HepG2 (cell line): ENCODE data around the gene SIGMAR1. TPM values are rescaled to one million over a fixed set of nuclear protein-coding genes. Genes with fewer than 3 reads are reported as not detected.

Experiments
- ATAC-seq: fragments of 200-7000 bp; cut with Tn5 transposase; 3 replicates; pipeline ENCODE4 v1.9.1; 2020; ENCODE audit warnings: mild to moderate bottlenecking, moderate library complexity
- Bru-seq: library from RNA; stranded (reverse); fragments of 400-500 nt; gene quantifications from one replicate; lab custom pipeline; 2021; lab: Mats Ljungman, UMichigan
- BruChase-seq, 2 experiments: library from RNA; stranded (reverse); fragments of 400-500 nt; gene quantifications; one replicate each; lab custom pipeline; 2021; lab: Mats Ljungman, UMichigan
- BruUV-seq: library from RNA; stranded (reverse); fragments of 400-500 nt; replicated peaks from 2 replicates; lab custom pipeline; 2021; lab: Mats Ljungman, UMichigan
- CTCF ChIA-PET: fragments of 300-600 bp; formaldehyde crosslinking; extraction: SDS; loops from one replicate; lab custom pipeline; 2021; ENCODE audit warnings: low total read pairs, inconsistent platforms, low intra/inter-chr PET ratio; lab: Yijun Ruan, JAX
- POLR2A ChIA-PET: fragments of 350-600 bp; sonication (Branson Sonifier 250); formaldehyde crosslinking; loops from one replicate; lab custom pipeline; 2020; ENCODE audit warnings: antibody characterized with exemption, inconsistent platforms; lab: Yijun Ruan, JAX
- DNase-seq: peaks from one replicate; pipeline ENCODE4 v3.0.0-alpha.2; 2015; ENCODE audit warnings: low spot score
- FAIRE-seq: peaks from 3 replicates; lab custom pipeline; 2011; peaks lifted over from hg19 to GRCh38; lab: Jason Lieb, UNC
- H2AFZ ChIP-seq: one replicate; pipeline ENCODE4 v1.6.1; 2011; ENCODE audit warnings: low read length, inconsistent platforms
- H3K27ac ChIP-seq: fragments of 300-600 bp; 3 replicates; pipeline ENCODE4 v1.8.0; 2011; ENCODE audit warnings: mixed run types, mild to moderate bottlenecking, mixed read lengths, low read length, inconsistent platforms; ENCODE audit not compliant: insufficient read depth; ENCODE audit errors: extremely low read length
- H3K27me3 ChIP-seq, 2 experiments: fragments of 200-600 bp in 1 of 2; 2 replicates in 1 of 2; 3 replicates in 1 of 2; pipeline versions ENCODE4 v1.6.0 to v1.8.0; 2011; ENCODE audit warnings: low read length in 2 of 2, mild to moderate bottlenecking in 2 of 2, moderate library complexity in 2 of 2, inconsistent platforms in 1 of 2; ENCODE audit not compliant: insufficient read depth in 2 of 2, control insufficient read depth in 1 of 2
- H3K36me3 ChIP-seq, 2 experiments: fragments of 200-600 bp in 1 of 2; replicated peaks in 1 of 2; 2 replicates in 1 of 2; 3 replicates in 1 of 2; pipeline versions ENCODE4 v1.5.1 to v1.8.0; 2011; ENCODE audit warnings: low read length in 2 of 2, inconsistent platforms in 1 of 2; ENCODE audit not compliant: insufficient read depth in 2 of 2, control insufficient read depth in 1 of 2
- H3K4me1 ChIP-seq: 2 replicates; pipeline ENCODE4 v1.5.1; 2012; ENCODE audit warnings: low read length, inconsistent platforms; ENCODE audit not compliant: insufficient read depth
- H3K4me2 ChIP-seq: 2 replicates; pipeline ENCODE4 v1.6.0; 2011; ENCODE audit warnings: low read depth, low read length, inconsistent platforms
- H3K4me3 ChIP-seq, 3 experiments: fragments of 200-600 bp in 1 of 3; sonication (generic), shearing (Covaris generic) in 1 of 3; replicated peaks in 1 of 3; 2 replicates each; pipeline ENCODE4 v1.5.1; 2011 to 2016; ENCODE audit warnings: low read length in 3 of 3, inconsistent platforms in 2 of 3, low read depth in 2 of 3, mild to moderate bottlenecking in 2 of 3, control low read depth in 1 of 3, mixed read lengths in 1 of 3; ENCODE audit not compliant: insufficient read depth in 1 of 3
- H3K79me2 ChIP-seq: one replicate; pipeline ENCODE4 v1.6.1; 2011; ENCODE audit warnings: low read length, inconsistent platforms; ENCODE audit not compliant: insufficient read depth
- H3K9ac ChIP-seq: 2 replicates; pipeline ENCODE4 v1.6.0; 2011; ENCODE audit warnings: mild to moderate bottlenecking, low read depth, low read length, inconsistent platforms; ENCODE audit not compliant: insufficient read depth
- H3K9me3 ChIP-seq: 2 replicates; pipeline ENCODE4 v1.5.1; 2012; ENCODE audit warnings: mild to moderate bottlenecking, low read length
- H4K20me1 ChIP-seq: 2 replicates; pipeline ENCODE4 v1.6.0; 2011; ENCODE audit warnings: inconsistent platforms, mild to moderate bottlenecking, low read length, moderate library complexity; ENCODE audit not compliant: insufficient read depth
- GZF1 ChIP-seq: sonication (generic); formaldehyde crosslinking; IDR thresholded peaks from 2 replicates; pipeline ENCODE4 v1.5.1; 2020; ENCODE audit warnings: mild to moderate bottlenecking, missing genetic modification reagents
- HNRNPUL1 ChIP-seq: fragments of 200-400 bp; formaldehyde crosslinking; IDR thresholded peaks from 2 replicates; pipeline ENCODE4 v1.6.1; 2017; ENCODE audit warnings: low read depth, mild to moderate bottlenecking, low read length, moderate library complexity
- MTA1 ChIP-seq: sonication (generic); formaldehyde crosslinking; IDR thresholded peaks from 2 replicates; pipeline ENCODE4 v1.4.0; 2020; ENCODE audit warnings: missing genetic modification reagents, mild to moderate bottlenecking, borderline replicate concordance
- NCOA5 ChIP-seq: sonication (generic); formaldehyde crosslinking; IDR thresholded peaks from 2 replicates; pipeline ENCODE4 v1.4.0; 2020; ENCODE audit warnings: missing genetic modification reagents
- NFKB2 ChIP-seq: sonication (generic); formaldehyde crosslinking; IDR thresholded peaks from 2 replicates; pipeline ENCODE4 v1.4.0; 2020; ENCODE audit warnings: missing genetic modification reagents, borderline replicate concordance
- PRDM4 ChIP-seq: sonication (generic); formaldehyde crosslinking; IDR thresholded peaks from 2 replicates; pipeline ENCODE4 v1.9.0; 2021; ENCODE audit warnings: missing genetic modification reagents, borderline replicate concordance
- SCMH1 ChIP-seq: sonication (generic); formaldehyde crosslinking; IDR thresholded peaks from 2 replicates; pipeline ENCODE4 v1.9.0; 2021; ENCODE audit warnings: missing genetic modification reagents, mild to moderate bottlenecking, borderline replicate concordance
- SOX6 ChIP-seq, 2 experiments: fragments of 450-650 bp in 1 of 2; sonication (generic) in 1 of 2; formaldehyde crosslinking in 1 of 2; IDR thresholded peaks; 2 replicates each; pipeline versions ENCODE4 v1.4.0 to v1.6.1; 2017 to 2020; ENCODE audit warnings: antibody characterized with exemption in 1 of 2, mild to moderate bottlenecking in 1 of 2, missing genetic modification reagents in 1 of 2
- SRSF1 ChIP-seq: fragments of 200-400 bp; formaldehyde crosslinking; optimal IDR thresholded peaks from 2 replicates; pipeline ENCODE3; 2017; ENCODE audit warnings: mild to moderate bottlenecking, low read depth, low read length, moderate library complexity
- TCF12 ChIP-seq, 2 experiments: fragments of 450-650 bp in 1 of 2; sonication (generic) in 1 of 2; formaldehyde crosslinking in 1 of 2; IDR thresholded peaks; 2 replicates each; pipeline versions ENCODE4 v1.6.1 to v1.8.0; 2017 to 2022; ENCODE audit warnings: antibody characterized with exemption in 1 of 2, mild to moderate bottlenecking in 1 of 2, missing genetic modification reagents in 1 of 2, moderate library complexity in 1 of 2
- ZNF556 ChIP-seq: sonication (generic); formaldehyde crosslinking; IDR thresholded peaks from 2 replicates; pipeline ENCODE4 v1.4.0; 2020; ENCODE audit warnings: mild to moderate bottlenecking, missing genetic modification reagents, borderline replicate concordance
- ZNF614 ChIP-seq: IDR thresholded peaks from 2 replicates; pipeline ENCODE4 v1.6.1; 2018; ENCODE audit warnings: missing biosample characterization, missing genetic modification reagents, inconsistent platforms, borderline replicate concordance
- WGBS: methylation state at CpG from one replicate; pipeline ENCODE4 v1.1.6; 2017; ENCODE audit warnings: low lambda C conversion rate; 5-methylcytosine and 5-hydroxymethylcytosine counted together
- in situ Hi-C: cut with HindIII; loops from 2 replicates; pipeline ENCODE4 v1.10.0; 2017; ENCODE audit warnings: low pct_unique_long_range_greater_than_20kb; ENCODE audit not compliant: extremely low pct_ligation_motif_present
- intact Hi-C: fragments of 100-400 bp; cut with micrococcal nuclease; formaldehyde crosslinking; loops from one replicate; pipeline ENCODE4 v1.10.0; 2022; ENCODE audit not compliant: unreplicated experiment
- long read RNA-seq, 2 experiments: library from RNA in 1 of 2; library from polyadenylated mRNA in 1 of 2; stranded (forward) in 1 of 2; unstranded in 1 of 2; transcript quantifications; one replicate each; pipeline ENCODE4 v2.0.0, GENCODE V29; 2019 to 2022
- polyA minus RNA-seq, 3 experiments: library from RNA; depleted of rRNA, polyadenylated mRNA; stranded (reverse); fragments of >200 nt; gene quantifications; 2 replicates each; pipeline ENCODE4 v1.2.3, GENCODE V29; 2011; ENCODE audit warnings: low replicate concordance in 1 of 3
- polyA plus RNA-seq, 8 experiments: library from polyadenylated mRNA; depleted of rRNA in 3 of 8; stranded (reverse) in 7 of 8; unstranded in 1 of 8; fragments of >200 nt; fragmentation: Illumina TruSeq in 4 of 8; extraction: Trizol in 4 of 8; gene quantifications; 2 replicates each; pipeline versions ENCODE4 v1.2.1 to v1.2.3, GENCODE V29; 2011 to 2016; ENCODE audit warnings: low read depth in 4 of 8, missing spikeins in 1 of 8, mixed read lengths in 1 of 8; ENCODE audit not compliant: insufficient read depth in 1 of 8
- total RNA-seq, 5 experiments: library from RNA; depleted of rRNA; stranded (reverse); fragments of >200 nt; fragmentation: Illumina TruSeq; extraction: Trizol; gene quantifications; 2 replicates each; pipeline ENCODE4 v1.2.3, GENCODE V29; 2016; ENCODE audit warnings: low read depth in 1 of 5

SIGMAR1 gene
- 28.5 and 60.8 TPM in 2 replicates for total RNA-seq (2016; rRNA removed; fragmentation: Illumina TruSeq; extraction: Trizol)
- 29.7 and 36.9 TPM in 2 replicates for total RNA-seq (2016; cell fraction: cytosol; rRNA removed; fragmentation: Illumina TruSeq; extraction: Trizol; ENCODE audit: low read depth)
- 27.0 and 60.5 TPM in 2 replicates for total RNA-seq (2016; cell fraction: insoluble cytoplasmic fraction; rRNA removed; fragmentation: Illumina TruSeq; extraction: Trizol)
- 57.4 and 66.9 TPM in 2 replicates for total RNA-seq (2016; cell fraction: membrane; rRNA removed; fragmentation: Illumina TruSeq; extraction: Trizol)
- total RNA-seq (2016; cell fraction: nucleus; rRNA removed; fragmentation: Illumina TruSeq; extraction: Trizol): 47.9 and 57.4 TPM in 2 replicates
- polyA plus RNA-seq (2011; rRNA removed): 38.9 and 45.9 TPM in 2 replicates
- polyA plus RNA-seq (2011; cell fraction: cytosol; rRNA removed): 46.5 and 47.9 TPM in 2 replicates
- 28.6 and 40.8 TPM in 2 replicates for polyA plus RNA-seq (2011; cell fraction: nucleus; rRNA removed)
- 57.8 and 68.0 TPM in 2 replicates for polyA plus RNA-seq (2012)
- 54.4 and 69.4 TPM in 2 replicates for polyA plus RNA-seq (2016; cell fraction: cytosol; fragmentation: Illumina TruSeq; extraction: Trizol; ENCODE audit: low read depth)
- 55.2 and 61.1 TPM in 2 replicates for polyA plus RNA-seq (2016; cell fraction: insoluble cytoplasmic fraction; fragmentation: Illumina TruSeq; extraction: Trizol; ENCODE audit: low read depth)
- polyA plus RNA-seq (2016; cell fraction: membrane; fragmentation: Illumina TruSeq; extraction: Trizol; ENCODE audit: low read depth): 86.0 and 102 TPM in 2 replicates
- 131 and 132 TPM in 2 replicates for polyA plus RNA-seq (2016; cell fraction: nucleus; fragmentation: Illumina TruSeq; extraction: Trizol; ENCODE audit: insufficient read depth, low read depth)
- 71.0 and 231 TPM in 2 replicates for polyA minus RNA-seq (2011; rRNA and poly(A)+ RNA removed; ENCODE audit: low replicate concordance)
- 23.8 and 24.9 TPM in 2 replicates for polyA minus RNA-seq (2011; cell fraction: cytosol; rRNA and poly(A)+ RNA removed)
- polyA minus RNA-seq (2011; cell fraction: nucleus; rRNA and poly(A)+ RNA removed): 13.3 and 18.3 TPM in 2 replicates
- percentile 80 among the genes with signal in this experiment for Bru-seq, nascent RNA
- percentile 91 among the genes with signal in this experiment for BruChase-seq, experiment 1, labeled RNA remaining after a 6-hour chase
- BruChase-seq, experiment 2, labeled RNA remaining after a 2-hour chase: percentile 83 among the genes with signal in this experiment
- long read RNA-seq, experiment 1, transcript SIGMAR1-201 (4 exons, 1,656 nt): major isoform, 137 of 170 reads
- long read RNA-seq, experiment 1, partial matches to known transcripts: 2 of 170 reads
- long read RNA-seq, experiment 1, other reads (novel, unspliced or antisense): 22 of 170 reads
- long read RNA-seq, experiment 2, transcript SIGMAR1-201 (4 exons, 1,656 nt): major isoform, 176 of 272 reads
- long read RNA-seq, experiment 2, partial matches to known transcripts: 3 of 272 reads
- long read RNA-seq, experiment 2, other reads (novel, unspliced or antisense): 83 of 272 reads

- H2AFZ ChIP-seq: no peak within 1 kb of the TSS
- peak; percentile 87 for ATAC-seq
- no TSS peak for BruUV-seq
- H3K27ac ChIP-seq: peak within 1 kb of the TSS; percentile 70
- intact Hi-C loops (no loop called here), in situ Hi-C loops (no loop called here)
- peak within 1 kb of the TSS; percentile 77 for H3K9ac ChIP-seq
- H3K36me3 ChIP-seq: peaks cover 3 to 4% of the 10 kb centered on the region in 2 experiments; a peak in 3 of 5 replicates
- DNase-seq: peak; percentile 74
- peak within 1 kb of the TSS; percentile 99 for H3K4me2 ChIP-seq
- ChIA-PET POLR2A (interaction anchor here (0.8 to 6.9 kb wide), 13 partner anchors 8 to 435 kb away, joined by 3 to 100 read pairs (median 8); partner anchors contain the start of genes ARID3C, DCTN3, GALT and IL11RA), CTCF (interaction anchor here (1.3 kb wide), 1 partner anchor 9 kb away, joined by 5 read pairs; the partner anchor contains the start of gene GALT)
- H3K79me2 ChIP-seq: peaks cover 14% of the 10 kb centered on the region
- H3K9me3 ChIP-seq: no peaks in the 10 kb centered on the region
- peak; percentile 54 for FAIRE-seq
- no peaks in the 10 kb centered on the region; a peak in 1 of 5 replicates for H3K27me3 ChIP-seq
- peaks cover 59% of the 10 kb centered on the region for H3K4me1 ChIP-seq
- WGBS: under 1% methylated on average over 29 of the region's 74 CpGs
- H3K4me3 ChIP-seq: peak within 1 kb of the TSS; percentile 66 to 91 (median 86)
- no peaks in the 10 kb centered on the region for H4K20me1 ChIP-seq
- peak; percentile 70 for TF ChIP-seq NFKB2 (CRISPR knock-in tag)
- peak; percentile 38; the same call in 1 of the 2 replicates for TF ChIP-seq MTA1 (CRISPR knock-in tag)
- no peak for TF ChIP-seq SOX6 (IDR thresholded peaks at IDR 0.05)
- TF ChIP-seq SOX6 (CRISPR knock-in tag; IDR thresholded peaks at IDR 0.05): peak; percentile 53; the same call in 1 of the 2 replicates
- no peak for TF ChIP-seq ZNF614 (CRISPR knock-in tag)
- no peak for TF ChIP-seq TCF12 (IDR thresholded peaks at IDR 0.05)
- TF ChIP-seq TCF12 (CRISPR knock-in tag; IDR thresholded peaks at IDR 0.05): no peak
- TF ChIP-seq ZNF556 (CRISPR knock-in tag): peak; percentile 18; the same call in 1 of the 2 replicates
- no peak; the same call in 1 of the 2 replicates for TF ChIP-seq GZF1
- no peak for TF ChIP-seq HNRNPUL1
- TF ChIP-seq NCOA5 (CRISPR knock-in tag): no peak
- TF ChIP-seq PRDM4: no peak; the same call in 1 of the 2 replicates
- no peak for TF ChIP-seq SCMH1 (CRISPR knock-in tag)
- no peak for TF ChIP-seq SRSF1
Measured at GRCh38 chr9:34637356-34638137, at the start of gene SIGMAR1. Gene SIGMAR1, minus strand, starts transcription at chr9:34637787. Its CDS starts 90 bp downstream, at chr9:34637697.
